OCI-LY3 (cell line): ENCODE measurements around the gene SYT1.
"Not testable (repeated sequence)": the region's sequence is repeated elsewhere in the genome, so short reads cannot be mapped to it uniquely, and the experiment has no call there.

ENCODE experiments used
- H2AFZ ChIP-seq: fragments of 200-600, 300-600 bp; shearing (Covaris generic); 2 replicates; pipeline ENCODE4 v1.6.0; 2014; ENCODE audit warnings: antibody characterized with exemption, low read depth, low read length
- H3K27ac ChIP-seq: fragments of 200-600, 300-600 bp; sonication (generic); 2 replicates; pipeline ENCODE4 v1.5.1; 2014; ENCODE audit warnings: mild to moderate bottlenecking, low read length, moderate library complexity, mixed read lengths
- H3K27me3 ChIP-seq: fragments of 200-600, 300-600 bp; sonication (generic); 2 replicates; pipeline ENCODE4 v1.6.1; 2014; ENCODE audit warnings: low read depth, low read length, mixed read lengths
- H3K36me3 ChIP-seq: fragments of 200-600, 300-600 bp; sonication (generic); replicated peaks from 2 replicates; pipeline ENCODE3; 2014; ENCODE audit warnings: low read depth, low read length, mixed read lengths
- H3K4me1 ChIP-seq: fragments of 300-600, 200-600 bp; sonication (generic); 2 replicates; pipeline ENCODE4 v1.6.1; 2014; ENCODE audit warnings: low read length, mixed read lengths
- H3K4me2 ChIP-seq: fragments of 200-600, 300-600 bp; sonication (generic); 2 replicates; pipeline ENCODE4 v1.6.1; 2014; ENCODE audit warnings: low read length, mixed read lengths
- H3K4me3 ChIP-seq: fragments of 300-600, 200-600 bp; sonication (generic); 2 replicates; pipeline ENCODE4 v1.5.1; 2014; ENCODE audit warnings: antibody characterized with exemption, mild to moderate bottlenecking, low read length, moderate library complexity
- H3K79me2 ChIP-seq: fragments of 300-600, 200-600 bp; shearing (Covaris generic); 2 replicates; pipeline ENCODE4 v1.6.1; 2014; ENCODE audit warnings: mild to moderate bottlenecking, low read length, mixed read lengths
- H3K9ac ChIP-seq: fragments of 300-600, 200-600 bp; shearing (Covaris generic); 2 replicates; pipeline ENCODE4 v1.6.0; 2014; ENCODE audit warnings: mild to moderate bottlenecking, low read length, moderate library complexity
- H3K9me3 ChIP-seq: fragments of 200-600, 300-600 bp; shearing (Covaris generic); 2 replicates; pipeline ENCODE4 v1.6.1; 2014; ENCODE audit warnings: low read length, mixed read lengths; ENCODE audit not compliant: insufficient read depth
- H4K20me1 ChIP-seq: fragments of 200-600, 300-600 bp; sonication (generic); 2 replicates; pipeline ENCODE4 v1.6.1; 2016; ENCODE audit warnings: low read length, mixed read lengths; ENCODE audit not compliant: insufficient read depth
- EZH2phosphoT487 ChIP-seq: fragments of 200-600 bp; shearing (Covaris generic); IDR thresholded peaks from 2 replicates; pipeline ENCODE4 v1.6.1; 2018; ENCODE audit warnings: antibody characterized with exemption, mixed run types, low read depth
- TF ChIP-seq, protein P1 (sequence below): fragments of 200-600, 300-600 bp; sonication (generic); IDR thresholded peaks from 2 replicates; pipeline ENCODE4 v1.5.1; 2014; ENCODE audit warnings: antibody characterized with exemption, low read length, low read depth

SYT1 gene

DNA sequence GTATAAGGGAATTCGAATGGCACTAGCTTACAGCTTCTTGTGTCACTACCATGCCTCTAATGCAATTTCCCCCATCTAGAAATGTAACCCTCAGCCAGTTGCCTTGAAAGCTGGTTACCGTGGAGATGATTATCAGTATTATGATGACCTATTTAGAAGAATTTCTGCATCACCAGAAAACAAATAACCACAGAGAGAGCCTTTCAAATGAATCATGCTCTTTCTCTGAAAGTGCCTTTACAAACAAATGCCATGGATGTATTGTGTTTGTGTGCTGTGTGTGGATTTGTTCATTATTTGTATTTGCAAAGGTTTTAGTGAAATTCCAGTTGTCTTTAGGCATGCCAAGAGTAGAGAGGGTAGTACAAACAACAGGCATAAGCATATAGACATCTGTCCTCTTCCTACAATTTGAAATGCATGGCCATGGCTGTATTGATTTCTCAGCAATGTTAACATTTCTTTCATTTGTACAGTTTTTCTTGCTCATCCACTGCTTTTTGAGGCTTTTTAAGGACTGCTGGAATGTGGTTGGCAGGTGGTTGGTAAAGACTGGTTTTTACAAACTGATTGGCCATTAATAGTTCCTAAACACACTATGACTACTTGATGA is 559.6 kb downstream of the SYT1 start:
- Histone ChIP-seq H3K27ac (no peak overlapping the region), H3K27me3 (peaks cover 11% of the 10 kb centered on the region; the same call in 1 of the 2 replicates), H3K4me2 (no peak overlapping the region), H4K20me1 (no peaks in the 10 kb centered on the region), H3K4me1 (no peaks in the 10 kb centered on the region), H2AFZ (no peak overlapping the region), H3K9me3 (no peaks in the 10 kb centered on the region), H3K79me2 (no peaks in the 10 kb centered on the region), H3K9ac (no peak overlapping the region), H3K4me3 (no peak overlapping the region), H3K36me3 (no peaks in the 10 kb centered on the region)
- TF ChIP-seq EZH2phosphoT487: no peak
- TF ChIP-seq, protein P1, sequence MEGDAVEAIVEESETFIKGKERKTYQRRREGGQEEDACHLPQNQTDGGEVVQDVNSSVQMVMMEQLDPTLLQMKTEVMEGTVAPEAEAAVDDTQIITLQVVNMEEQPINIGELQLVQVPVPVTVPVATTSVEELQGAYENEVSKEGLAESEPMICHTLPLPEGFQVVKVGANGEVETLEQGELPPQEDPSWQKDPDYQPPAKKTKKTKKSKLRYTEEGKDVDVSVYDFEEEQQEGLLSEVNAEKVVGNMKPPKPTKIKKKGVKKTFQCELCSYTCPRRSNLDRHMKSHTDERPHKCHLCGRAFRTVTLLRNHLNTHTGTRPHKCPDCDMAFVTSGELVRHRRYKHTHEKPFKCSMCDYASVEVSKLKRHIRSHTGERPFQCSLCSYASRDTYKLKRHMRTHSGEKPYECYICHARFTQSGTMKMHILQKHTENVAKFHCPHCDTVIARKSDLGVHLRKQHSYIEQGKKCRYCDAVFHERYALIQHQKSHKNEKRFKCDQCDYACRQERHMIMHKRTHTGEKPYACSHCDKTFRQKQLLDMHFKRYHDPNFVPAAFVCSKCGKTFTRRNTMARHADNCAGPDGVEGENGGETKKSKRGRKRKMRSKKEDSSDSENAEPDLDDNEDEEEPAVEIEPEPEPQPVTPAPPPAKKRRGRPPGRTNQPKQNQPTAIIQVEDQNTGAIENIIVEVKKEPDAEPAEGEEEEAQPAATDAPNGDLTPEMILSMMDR: no peak

DNA sequence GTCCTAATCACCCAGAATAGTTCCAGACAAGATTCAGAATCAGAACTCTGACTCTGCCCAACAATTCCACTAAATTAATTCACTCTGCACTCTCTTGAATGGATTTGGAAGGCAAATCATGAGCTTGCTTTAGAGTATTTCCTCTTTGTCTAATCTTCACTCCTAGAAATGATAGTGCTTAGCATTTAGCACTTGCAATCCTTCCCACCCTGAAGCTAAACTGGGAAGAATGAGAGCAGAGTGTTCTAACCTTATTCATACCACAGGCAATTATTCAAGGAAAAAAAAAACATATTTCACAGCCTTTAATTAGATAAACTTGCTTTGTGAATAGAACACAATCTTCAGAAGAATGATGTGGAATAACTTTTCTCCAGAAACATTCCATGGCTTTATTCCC is 561.5 kb downstream of the SYT1 start:
- H3K4me3 ChIP-seq: no peak overlapping the region
- H4K20me1 ChIP-seq: no peaks in the 10 kb centered on the region
- H3K9ac ChIP-seq: no peak overlapping the region
- H2AFZ ChIP-seq: no peak overlapping the region
- H3K4me2 ChIP-seq: no peak overlapping the region
- TF ChIP-seq, protein P1: no peak
- TF ChIP-seq EZH2phosphoT487: no peak
- H3K9me3 ChIP-seq: no peaks in the 10 kb centered on the region
- H3K27me3 ChIP-seq: peaks cover 4% of the 10 kb centered on the region; the same call in 1 of the 2 replicates
- H3K36me3 ChIP-seq: no peaks in the 10 kb centered on the region
- no peaks in the 10 kb centered on the region for H3K4me1 ChIP-seq
- H3K27ac ChIP-seq: no peak overlapping the region
- H3K79me2 ChIP-seq: no peaks in the 10 kb centered on the region

DNA sequence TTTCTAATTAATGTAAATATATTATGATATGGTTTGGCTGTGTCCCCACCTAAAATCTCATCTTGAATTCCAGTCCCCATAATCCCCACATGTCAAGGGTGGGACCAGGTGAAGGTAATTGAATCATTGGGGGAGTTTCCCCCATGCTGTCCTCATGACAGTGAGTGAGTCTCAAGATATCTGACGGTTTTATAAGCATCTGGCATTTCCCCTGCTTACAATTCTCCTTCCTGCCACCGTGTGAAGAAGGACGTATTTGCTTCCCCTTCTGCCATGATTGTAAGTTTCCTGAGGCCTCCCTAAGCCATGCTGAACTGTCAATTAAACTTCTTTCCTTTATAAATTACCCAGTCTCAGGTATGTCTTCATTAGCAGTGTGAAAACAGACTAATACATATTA is 562.2 kb downstream of the SYT1 start:
- H3K4me3 ChIP-seq, H3K27ac ChIP-seq, H2AFZ ChIP-seq, H3K9ac ChIP-seq, H3K9me3 ChIP-seq, H3K4me2 ChIP-seq, H3K27me3 ChIP-seq, H3K4me1 ChIP-seq, H4K20me1 ChIP-seq, H3K36me3 ChIP-seq, H3K79me2 ChIP-seq: not testable (repeated sequence)

DNA sequence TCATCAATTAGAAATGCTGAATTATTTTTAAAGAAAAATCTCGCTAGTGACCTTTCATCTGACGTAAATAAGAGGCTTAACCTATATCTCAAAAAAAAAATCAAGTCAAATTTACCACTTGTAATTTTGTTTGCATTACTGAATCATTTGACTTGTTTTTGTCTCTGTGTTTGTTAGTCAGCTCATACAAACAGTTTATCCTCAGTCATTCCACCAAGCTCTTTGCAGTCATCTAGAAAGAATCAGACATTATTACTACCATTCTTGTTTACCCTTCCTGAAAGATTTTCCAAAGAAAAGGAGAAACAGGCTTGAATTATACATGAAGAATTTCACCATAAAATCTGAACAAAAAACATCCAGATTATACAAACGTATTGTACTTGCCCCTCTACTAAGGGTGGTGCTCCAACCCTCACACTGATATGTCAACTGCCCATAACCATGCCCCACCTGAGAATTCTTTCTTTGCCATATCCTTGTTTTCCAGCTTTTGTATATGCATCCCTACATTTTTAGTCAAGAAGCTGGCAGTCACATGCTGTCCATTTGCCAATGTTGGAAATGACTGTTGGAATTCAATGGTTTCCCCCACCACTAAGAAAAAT is 569.0 kb downstream of the SYT1 start:
- Histone ChIP-seq H3K9me3 (no peaks in the 10 kb centered on the region), H3K4me2 (no peak overlapping the region)
- TF ChIP-seq, protein P1: no peak
- TF ChIP-seq EZH2phosphoT487: no peak

More for the DNA sequence above, 569.0 kb downstream of the SYT1 start:
- Histone ChIP-seq H3K4me3 (no peak overlapping the region), H3K4me1 (peaks cover 8% of the 10 kb centered on the region), H2AFZ (no peak overlapping the region), H3K27me3 (no peaks in the 10 kb centered on the region), H3K9ac (no peak overlapping the region), H3K36me3 (no peaks in the 10 kb centered on the region), H3K79me2 (no peaks in the 10 kb centered on the region), H3K27ac (no peak overlapping the region), H4K20me1 (no peaks in the 10 kb centered on the region)
